ENCODE data around the gene IQCM.

The IQCM gene

GRCh38 chr4:149815743-149816142 lies at the start of gene IQCM:
TSS of gene IQCM (minus strand) at chr4:149815843. CDS start at chr4:149742691, 73,152 bp downstream.
- no peak for DNase-seq (ENCODE audit: low read depth)

- no peak for DNase-seq (ENCODE audit: low read depth)
These were observed 41.8 kb upstream of the IQCM start for GRCh38 chr4:149857446-149857845.

GRCh38 chr4:149845743-149846142 lies 30.1 kb upstream of the IQCM start:
- DNase-seq (ENCODE audit: low read depth), result no peak

GRCh38 chr4:149841686-149842085 lies 26.0 kb upstream of the IQCM start:
- peak; percentile 52 for DNase-seq (ENCODE audit: low read depth)

GRCh38 chr4:149838036-149838435 lies 22.4 kb upstream of the IQCM start:
- DNase-seq (ENCODE audit: low read depth), result no peak

GRCh38 chr4:149836546-149836945 lies 20.9 kb upstream of the IQCM start:
- peak; percentile 55 for DNase-seq (ENCODE audit: low read depth)

GRCh38 chr4:149835280-149835679 lies 19.6 kb upstream of the IQCM start:
- DNase-seq (ENCODE audit: low read depth), result no peak

- no peak for DNase-seq (ENCODE audit: low read depth)
These were observed 16.1 kb upstream of the IQCM start for GRCh38 chr4:149831656-149832208.

- peak; percentile 18 for DNase-seq (ENCODE audit: low read depth)
These were observed 15.2 kb upstream of the IQCM start for GRCh38 chr4:149830823-149831222.

GRCh38 chr4:149825336-149825735 lies 9.7 kb upstream of the IQCM start:
- no peak for DNase-seq (ENCODE audit: low read depth)

- DNase-seq (ENCODE audit: low read depth), result peak; percentile 90
These were observed 8.2 kb upstream of the IQCM start for GRCh38 chr4:149823769-149824221.

GRCh38 chr4:149801416-149801815 lies 14.2 kb downstream of the IQCM start:
- peak; percentile 9 for DNase-seq (ENCODE audit: low read depth)

- peak; percentile 16 for DNase-seq (ENCODE audit: low read depth)
These were observed 16.1 kb downstream of the IQCM start for GRCh38 chr4:149799546-149799945.

- no peak for DNase-seq (ENCODE audit: low read depth)
These were observed 19.3 kb downstream of the IQCM start for GRCh38 chr4:149796381-149796780.

GRCh38 chr4:149795256-149795655 lies 20.4 kb downstream of the IQCM start:
- DNase-seq (ENCODE audit: low read depth), result no peak

- DNase-seq (ENCODE audit: low read depth), result no peak
These were observed 21.3 kb downstream of the IQCM start for GRCh38 chr4:149794352-149794751.

- peak; percentile 43 for DNase-seq (ENCODE audit: low read depth)
These were observed 22.2 kb downstream of the IQCM start for GRCh38 chr4:149793459-149793858.

GRCh38 chr4:149791851-149792250 lies 23.8 kb downstream of the IQCM start:
- no peak for DNase-seq (ENCODE audit: low read depth)

GRCh38 chr4:149790172-149790907 lies 25.3 kb downstream of the IQCM start:
- DNase-seq (ENCODE audit: low read depth), result peak; percentile 51

- DNase-seq (ENCODE audit: low read depth), result no peak
These were observed 27.3 kb downstream of the IQCM start for GRCh38 chr4:149788300-149788699.

- DNase-seq (ENCODE audit: low read depth), result peak; percentile 73
These were observed 29.8 kb downstream of the IQCM start for GRCh38 chr4:149785696-149786431.

- DNase-seq (ENCODE audit: low read depth), result peak; percentile 45
These were observed 31.6 kb downstream of the IQCM start for GRCh38 chr4:149784018-149784417.

- peak; percentile 88 for DNase-seq (ENCODE audit: low read depth)
These were observed 34.5 kb downstream of the IQCM start for GRCh38 chr4:149781150-149781549.
